T-helper 2 cell treated with Interferon-gamma antibody and Interleukin-4, amounts not matched to agents 100 ng/mL and 5 ng/mL, for 36 hours (primary cell): ENCODE results near the gene ZC3H12C. TPM values are rescaled to one million over a fixed set of nuclear protein-coding genes. Genes with fewer than 3 reads are reported as not detected.

Experiments used
- intact Hi-C: fragments of 100-400 bp; cut with micrococcal nuclease; formaldehyde crosslinking; loops from one replicate; pipeline ENCODE4 v1.15.1; 2023
- total RNA-seq: library from RNA; stranded (reverse); gene quantifications from 2 replicates; pipeline ENCODE4 v1.2.3, GENCODE V29; 2022

ZC3H12C gene
- total RNA-seq, 1 donor from 2014 or later, result 1.9 TPM

- intact Hi-C loops, result no loop called here
Measured at GRCh38 chr11:110176366-110177085, 83.3 kb downstream of the ZC3H12C start.

GRCh38 chr11:110177086-110177456 is 83.9 kb downstream of the ZC3H12C start:
- intact Hi-C loops, result no loop called here

- intact Hi-C loops, result no loop called here
Measured at GRCh38 chr11:110179064-110179463, 85.9 kb downstream of the ZC3H12C start.

GRCh38 chr11:110182886-110183285 is 89.7 kb downstream of the ZC3H12C start:
- intact Hi-C loops, result no loop called here

- intact Hi-C loops, result no loop called here
Measured at GRCh38 chr11:110184456-110184855, 91.3 kb downstream of the ZC3H12C start.

GRCh38 chr11:110185121-110185591 is 92.0 kb downstream of the ZC3H12C start:
- intact Hi-C loops, result no loop called here

- intact Hi-C loops, result no loop called here
Measured at GRCh38 chr11:110185599-110185998, 92.4 kb downstream of the ZC3H12C start.

GRCh38 chr11:110186456-110186855 is 93.3 kb downstream of the ZC3H12C start:
- intact Hi-C loops, result no loop called here

- intact Hi-C loops, result no loop called here
Measured at GRCh38 chr11:110186867-110187266, 93.7 kb downstream of the ZC3H12C start.

- intact Hi-C loops, result no loop called here
Measured at GRCh38 chr11:110187731-110188130, 94.5 kb downstream of the ZC3H12C start.

- intact Hi-C loops, result loop anchor here (5.0 kb wide), 2 partner anchors 99 to 244 kb away; partner anchors contain the start of gene ZC3H12C
Measured at GRCh38 chr11:110190885-110191284, 97.7 kb downstream of the ZC3H12C start.

- intact Hi-C loops, result loop anchor here (2.0 to 5.0 kb wide), 3 partner anchors 18 to 245 kb away; partner anchors contain the start of gene ZC3H12C
Measured at GRCh38 chr11:110192604-110193282, 99.6 kb downstream of the ZC3H12C start.

- intact Hi-C loops, result loop anchor here (5.0 kb wide), 2 partner anchors 102 to 247 kb away; partner anchors contain the start of gene ZC3H12C
Measured at GRCh38 chr11:110194211-110194766, 101.1 kb downstream of the ZC3H12C start.

- intact Hi-C loops, result no loop called here
Measured at GRCh38 chr11:110196241-110196754, 103.1 kb downstream of the ZC3H12C start.

- intact Hi-C loops, result no loop called here
Measured at GRCh38 chr11:110196884-110197420, 103.8 kb downstream of the ZC3H12C start.

GRCh38 chr11:110198031-110198729 is 105.0 kb downstream of the ZC3H12C start:
- intact Hi-C loops, result no loop called here

GRCh38 chr11:110199184-110199981 is 106.2 kb downstream of the ZC3H12C start:
- intact Hi-C loops, result no loop called here

GRCh38 chr11:110200241-110200640 is 107.0 kb downstream of the ZC3H12C start:
- intact Hi-C loops, result loop anchor here (2.0 to 5.0 kb wide), 2 partner anchors 167 to 1032 kb away; no protein-coding TSS in a partner anchor

- intact Hi-C loops, result loop anchor here (1.0 to 5.0 kb wide), 4 partner anchors 166 to 1031 kb away; no protein-coding TSS in a partner anchor
Measured at GRCh38 chr11:110200836-110201235, 107.6 kb downstream of the ZC3H12C start.

- intact Hi-C loops, result no loop called here
Measured at GRCh38 chr11:110207123-110207522, 113.9 kb downstream of the ZC3H12C start.
